Measurements from ENCODE around the gene SPARC.

SPARC gene

DNA sequence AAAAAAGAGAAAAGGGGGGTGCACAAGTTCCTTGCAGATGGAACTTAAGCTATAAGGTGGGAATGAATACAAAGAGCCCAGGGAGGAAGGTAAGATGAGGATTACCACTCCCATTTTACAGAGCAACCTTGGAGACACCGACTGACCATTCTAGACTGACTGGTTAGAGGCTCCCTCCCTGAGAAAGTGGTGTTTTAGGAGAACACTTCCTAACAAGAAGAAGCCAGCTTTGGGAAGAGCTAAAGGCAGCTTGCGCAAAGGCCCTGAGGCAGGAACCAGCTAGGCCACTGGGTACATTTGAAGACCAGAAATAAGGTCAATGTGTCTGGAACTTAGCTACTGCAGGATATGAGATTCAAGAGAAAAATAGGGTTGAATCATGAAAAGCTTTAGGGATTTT, 38.6 kb downstream of the SPARC start:
- 100% methylated on average over 2 of the region's 2 CpGs for WGBS
- no peak overlapping the region for H2BK5ac ChIP-seq (ENCODE audit: low read depth, low read length, poor library complexity, severe bottlenecking)
- no peak overlapping the region for H2AK5ac ChIP-seq (ENCODE audit: low read length, severe bottlenecking)
- H3K14ac ChIP-seq (ENCODE audit: low read length in 2 of 2): no peak overlapping the region
- no peak overlapping the region for H2BK12ac ChIP-seq (ENCODE audit: low read length in 2 of 2)
- no peak for DNase-seq
- no peak overlapping the region for H2BK15ac ChIP-seq (ENCODE audit: low read depth, poor library complexity, severe bottlenecking)
- H4K91ac ChIP-seq (ENCODE audit: low read length): no peak overlapping the region
- no peak overlapping the region for H3K4me2 ChIP-seq (ENCODE audit: low read length, poor library complexity, severe bottlenecking)
- H2AFZ ChIP-seq (ENCODE audit: low read depth, low read length): no peak overlapping the region
- H3K27ac ChIP-seq (ENCODE audit: low read length, poor library complexity, severe bottlenecking): no peak overlapping the region
- H3K79me1 ChIP-seq (replicated peaks; ENCODE audit: low read length, poor library complexity, severe bottlenecking): no peaks in the 10 kb centered on the region
- H4K8ac ChIP-seq (ENCODE audit: low read length): no peak overlapping the region
- H3K9ac ChIP-seq (ENCODE audit: low read length): no peak overlapping the region
- no peak overlapping the region for H3K23ac ChIP-seq (ENCODE audit: low read length in 2 of 2)
- H3K9me3 ChIP-seq (ENCODE audit: control insufficient read depth, low read length): no peaks in the 10 kb centered on the region
- H3K4me1 ChIP-seq (ENCODE audit: control insufficient read depth, insufficient read depth, low read depth, low read length): no peaks in the 10 kb centered on the region
- no peak overlapping the region for H3K18ac ChIP-seq (ENCODE audit: low read depth in 1 of 2, low read length in 2 of 2)
- no peak overlapping the region for H2BK120ac ChIP-seq (ENCODE audit: low read depth, low read length)
- peaks cover 0 to 5% of the 10 kb centered on the region in 2 experiments for H3K27me3 ChIP-seq (ENCODE audit: control insufficient read depth in 1 of 2, insufficient read depth in 1 of 2, low read length in 2 of 2)
- no peak overlapping the region for H3K4ac ChIP-seq (ENCODE audit: low read depth in 1 of 2, low read length in 2 of 2)
- H3K4me3 ChIP-seq (ENCODE audit: insufficient read depth in 1 of 2, low read depth in 1 of 2, low read length in 2 of 2): no peak overlapping the region
- no peaks in the 10 kb centered on the region for H3K36me3 ChIP-seq (ENCODE audit: control insufficient read depth in 1 of 2, insufficient read depth in 2 of 2, low read depth in 1 of 2, low read length in 2 of 2)

DNA sequence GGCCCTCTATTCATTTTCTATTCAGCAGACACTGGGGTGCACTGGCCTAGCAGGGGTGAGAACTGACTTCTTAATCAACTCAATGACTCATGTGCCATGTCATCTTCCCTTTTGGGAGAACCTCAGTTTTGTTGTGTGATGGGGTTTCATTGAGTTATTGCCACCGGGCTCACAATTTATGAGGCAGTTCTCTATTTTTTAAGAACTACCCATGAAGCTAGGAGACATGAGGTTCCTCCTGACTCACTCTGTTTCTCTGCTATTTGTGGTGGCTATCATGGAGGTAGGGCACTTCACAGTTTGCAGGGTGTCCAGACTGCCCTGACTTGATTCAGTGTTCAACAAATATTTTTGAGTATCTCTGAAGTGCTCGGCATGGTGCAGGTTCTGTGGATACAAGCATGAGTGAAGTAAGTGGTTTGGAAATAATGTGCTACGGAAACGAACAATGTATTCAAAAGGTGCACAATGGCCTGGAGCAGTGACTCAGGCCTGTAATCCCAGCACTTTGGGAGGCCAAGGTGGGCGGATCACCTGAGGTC, 39.3 kb downstream of the SPARC start:
- no peak overlapping the region for H2AK5ac ChIP-seq (ENCODE audit: low read length, severe bottlenecking)
- H3K4me2 ChIP-seq (ENCODE audit: low read length, poor library complexity, severe bottlenecking): no peak overlapping the region
- DNase-seq: no peak
- H2AFZ ChIP-seq (ENCODE audit: low read depth, low read length): no peak overlapping the region
- H3K4ac ChIP-seq (ENCODE audit: low read depth in 1 of 2, low read length in 2 of 2): no peak overlapping the region
- no peak overlapping the region for H2BK5ac ChIP-seq (ENCODE audit: low read depth, low read length, poor library complexity, severe bottlenecking)
- H2BK15ac ChIP-seq (ENCODE audit: low read depth, poor library complexity, severe bottlenecking): no peak overlapping the region
- H4K91ac ChIP-seq (ENCODE audit: low read length): no peak overlapping the region
- no peak overlapping the region for H2BK12ac ChIP-seq (ENCODE audit: low read length in 2 of 2)
- H3K9me3 ChIP-seq (ENCODE audit: control insufficient read depth, low read length): no peaks in the 10 kb centered on the region
- no peak overlapping the region for H4K8ac ChIP-seq (ENCODE audit: low read length)
- 99% methylated on average over 5 of the region's 5 CpGs for WGBS
- no peak overlapping the region for H3K18ac ChIP-seq (ENCODE audit: low read depth in 1 of 2, low read length in 2 of 2)
- peaks cover 0 to 8% of the 10 kb centered on the region in 2 experiments for H3K27me3 ChIP-seq (ENCODE audit: control insufficient read depth in 1 of 2, insufficient read depth in 1 of 2, low read length in 2 of 2)
- no peak overlapping the region for H2BK120ac ChIP-seq (ENCODE audit: low read depth, low read length)
- no peak overlapping the region for H3K9ac ChIP-seq (ENCODE audit: low read length)
- no peaks in the 10 kb centered on the region for H3K79me1 ChIP-seq (replicated peaks; ENCODE audit: low read length, poor library complexity, severe bottlenecking)
- no peak overlapping the region for H3K23ac ChIP-seq (ENCODE audit: low read length in 2 of 2)
- no peaks in the 10 kb centered on the region for H3K36me3 ChIP-seq (ENCODE audit: control insufficient read depth in 1 of 2, insufficient read depth in 2 of 2, low read depth in 1 of 2, low read length in 2 of 2)
- H3K14ac ChIP-seq (ENCODE audit: low read length in 2 of 2): no peak overlapping the region
- H3K4me1 ChIP-seq (ENCODE audit: control insufficient read depth, insufficient read depth, low read depth, low read length): no peaks in the 10 kb centered on the region
- no peak overlapping the region for H3K27ac ChIP-seq (ENCODE audit: low read length, poor library complexity, severe bottlenecking)
- no peak overlapping the region for H3K4me3 ChIP-seq (ENCODE audit: insufficient read depth in 1 of 2, low read depth in 1 of 2, low read length in 2 of 2)

DNA sequence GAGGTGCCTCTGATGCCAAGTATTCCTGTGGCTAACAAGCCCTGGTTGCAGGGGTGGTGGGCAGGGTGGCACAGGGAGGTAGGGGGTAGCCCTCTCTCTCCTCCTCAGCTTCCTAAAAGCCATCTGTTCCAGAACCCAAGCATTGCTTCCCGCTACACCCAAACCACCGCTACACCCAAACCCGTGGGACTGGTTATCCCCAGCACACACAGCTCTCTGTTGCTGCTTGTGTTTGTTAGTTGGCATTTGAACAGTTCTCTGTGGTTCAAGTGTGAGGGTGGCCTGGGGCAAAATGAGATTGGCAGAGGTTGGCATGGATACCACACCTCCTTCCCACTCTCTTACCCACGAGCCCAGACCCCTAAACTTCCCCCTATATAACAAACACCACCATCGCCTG, 40.4 kb downstream of the SPARC start:
- Histone ChIP-seq H3K79me1 (replicated peaks; ENCODE audit: low read length, poor library complexity, severe bottlenecking) (no peaks in the 10 kb centered on the region), H3K4me1 (ENCODE audit: control insufficient read depth, insufficient read depth, low read depth, low read length) (no peaks in the 10 kb centered on the region), H3K4me2 (ENCODE audit: low read length, poor library complexity, severe bottlenecking) (no peak overlapping the region), H3K23ac (ENCODE audit: low read length in 2 of 2) (no peak overlapping the region), H3K27ac (ENCODE audit: low read length, poor library complexity, severe bottlenecking) (no peak overlapping the region), H3K18ac (ENCODE audit: low read depth in 1 of 2, low read length in 2 of 2) (no peak overlapping the region), H2BK5ac (ENCODE audit: low read depth, low read length, poor library complexity, severe bottlenecking) (no peak overlapping the region), H2BK15ac (ENCODE audit: low read depth, poor library complexity, severe bottlenecking) (no peak overlapping the region), H3K9ac (ENCODE audit: low read length) (no peak overlapping the region), H2AFZ (ENCODE audit: low read depth, low read length) (no peak overlapping the region), H3K36me3 (ENCODE audit: control insufficient read depth in 1 of 2, insufficient read depth in 2 of 2, low read depth in 1 of 2, low read length in 2 of 2) (no peaks in the 10 kb centered on the region), H2AK5ac (ENCODE audit: low read length, severe bottlenecking) (no peak overlapping the region), H4K91ac (ENCODE audit: low read length) (no peak overlapping the region), H3K27me3 (ENCODE audit: control insufficient read depth in 1 of 2, insufficient read depth in 1 of 2, low read length in 2 of 2) (peaks cover 0 to 8% of the 10 kb centered on the region in 2 experiments), H2BK120ac (ENCODE audit: low read depth, low read length) (no peak overlapping the region), H3K4ac (ENCODE audit: low read depth in 1 of 2, low read length in 2 of 2) (no peak overlapping the region), H2BK12ac (ENCODE audit: low read length in 2 of 2) (no peak overlapping the region), H3K9me3 (ENCODE audit: control insufficient read depth, low read length) (no peaks in the 10 kb centered on the region), H4K8ac (ENCODE audit: low read length) (no peak overlapping the region), H3K4me3 (ENCODE audit: insufficient read depth in 1 of 2, low read depth in 1 of 2, low read length in 2 of 2) (no peak overlapping the region), H3K14ac (ENCODE audit: low read length in 2 of 2) (no peak overlapping the region)
- DNase-seq: no peak
- 75% methylated on average over 2 of the region's 5 CpGs for WGBS

DNA sequence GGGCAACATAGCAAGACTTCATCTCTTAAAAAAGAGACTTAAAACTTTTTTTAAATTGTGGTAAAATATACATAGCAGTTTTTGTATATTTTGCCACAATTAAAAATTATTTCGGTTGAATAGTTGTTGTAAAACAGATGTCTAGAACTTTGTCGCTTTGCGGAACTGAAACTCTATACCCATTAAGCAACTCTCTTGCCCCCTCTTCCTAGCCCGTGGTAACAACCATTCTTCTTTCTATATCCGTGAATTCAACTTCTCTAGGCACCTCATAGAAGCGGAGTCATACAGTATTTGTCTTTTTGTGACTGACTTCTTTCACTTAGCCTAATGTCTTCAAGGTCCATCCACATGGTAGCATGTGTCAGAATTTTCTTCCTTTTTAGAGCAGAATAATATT, 43.3 kb downstream of the SPARC start:
- no peak for DNase-seq
- Histone ChIP-seq H2BK12ac (ENCODE audit: low read length in 2 of 2) (no peak overlapping the region), H2BK5ac (ENCODE audit: low read depth, low read length, poor library complexity, severe bottlenecking) (no peak overlapping the region), H3K18ac (ENCODE audit: low read depth in 1 of 2, low read length in 2 of 2) (no peak overlapping the region), H2AFZ (ENCODE audit: low read depth, low read length) (no peak overlapping the region), H2AK5ac (ENCODE audit: low read length, severe bottlenecking) (no peak overlapping the region), H3K14ac (ENCODE audit: low read length in 2 of 2) (no peak overlapping the region), H3K36me3 (ENCODE audit: control insufficient read depth in 1 of 2, insufficient read depth in 2 of 2, low read depth in 1 of 2, low read length in 2 of 2) (no peaks in the 10 kb centered on the region), H3K4ac (ENCODE audit: low read depth in 1 of 2, low read length in 2 of 2) (no peak overlapping the region), H4K91ac (ENCODE audit: low read length) (no peak overlapping the region), H3K9ac (ENCODE audit: low read length) (no peak overlapping the region), H3K4me1 (ENCODE audit: control insufficient read depth, insufficient read depth, low read depth, low read length) (no peaks in the 10 kb centered on the region), H3K27ac (ENCODE audit: low read length, poor library complexity, severe bottlenecking) (no peak overlapping the region), H4K8ac (ENCODE audit: low read length) (no peak overlapping the region), H3K79me1 (replicated peaks; ENCODE audit: low read length, poor library complexity, severe bottlenecking) (no peaks in the 10 kb centered on the region), H3K27me3 (ENCODE audit: control insufficient read depth in 1 of 2, insufficient read depth in 1 of 2, low read length in 2 of 2) (peaks cover 0 to 19% of the 10 kb centered on the region in 2 experiments), H3K4me3 (ENCODE audit: insufficient read depth in 1 of 2, low read depth in 1 of 2, low read length in 2 of 2) (no peak overlapping the region), H2BK15ac (ENCODE audit: low read depth, poor library complexity, severe bottlenecking) (no peak overlapping the region), H3K9me3 (ENCODE audit: control insufficient read depth, low read length) (no peaks in the 10 kb centered on the region), H3K23ac (ENCODE audit: low read length in 2 of 2) (no peak overlapping the region), H3K4me2 (ENCODE audit: low read length, poor library complexity, severe bottlenecking) (no peak overlapping the region), H2BK120ac (ENCODE audit: low read depth, low read length) (no peak overlapping the region)
- 96% methylated on average over 6 of the region's 6 CpGs for WGBS

Data from mesenchymal stem cell (in vitro differentiated cells and primary cell).